Measurements from ENCODE around the gene OXT.

OXT gene

GRCh38 chr20:3071610-3072529 lies at the start of gene OXT:
OXT (plus strand) TSS chr20:3071620; CDS start chr20:3071656, 36 bp downstream.
- no peak for DNase-seq

- DNase-seq: no peak
Observed at GRCh38 chr20:3021777-3022176, 49.6 kb upstream of the OXT start.

- peak; percentile 81 for DNase-seq
Observed at GRCh38 chr20:3022559-3023490, 48.6 kb upstream of the OXT start.

DNA sequence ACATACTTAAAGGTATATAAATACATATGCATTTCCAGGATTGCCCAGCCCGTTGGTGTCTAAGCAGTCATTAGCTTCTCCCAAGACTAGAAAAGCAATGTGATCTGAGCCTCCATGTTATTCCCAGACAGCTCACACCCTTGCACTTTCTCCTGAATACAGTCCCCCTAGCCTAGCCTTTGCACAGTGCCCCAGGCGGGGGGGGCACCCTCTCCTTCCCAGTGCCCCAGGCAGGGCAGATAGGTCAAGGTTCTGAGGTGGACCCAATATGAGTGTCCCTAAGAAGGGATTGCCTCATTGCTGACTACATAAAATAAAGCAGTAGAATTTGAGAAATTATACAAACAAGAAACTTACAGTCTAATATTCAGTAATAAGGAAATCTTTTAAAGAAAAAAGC lies 43.4 kb upstream of the OXT start:
- DNase-seq: no peak

- DNase-seq: no peak
Observed at GRCh38 chr20:3031524-3032147, 39.8 kb upstream of the OXT start.

DNA sequence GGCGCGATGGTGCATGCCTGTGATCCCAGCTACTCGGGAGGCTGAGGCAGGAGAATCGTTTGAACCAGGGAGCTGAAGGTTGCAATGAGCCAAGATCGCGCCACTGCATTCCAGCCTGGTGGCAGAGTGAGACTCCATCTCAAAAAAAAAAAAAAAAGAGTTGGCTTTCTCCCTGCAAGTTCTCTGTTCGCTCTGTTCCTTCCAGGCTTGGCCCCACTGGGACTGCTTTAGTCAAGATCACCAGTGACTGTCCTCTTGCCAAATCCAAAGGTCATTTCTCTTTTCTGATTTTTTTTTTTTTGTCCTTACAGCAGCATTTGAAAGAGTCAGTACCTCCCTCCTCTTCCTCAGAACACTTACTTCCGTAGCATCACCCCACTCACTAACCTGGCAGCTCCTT lies 38.8 kb upstream of the OXT start:
- no peak for DNase-seq

DNA sequence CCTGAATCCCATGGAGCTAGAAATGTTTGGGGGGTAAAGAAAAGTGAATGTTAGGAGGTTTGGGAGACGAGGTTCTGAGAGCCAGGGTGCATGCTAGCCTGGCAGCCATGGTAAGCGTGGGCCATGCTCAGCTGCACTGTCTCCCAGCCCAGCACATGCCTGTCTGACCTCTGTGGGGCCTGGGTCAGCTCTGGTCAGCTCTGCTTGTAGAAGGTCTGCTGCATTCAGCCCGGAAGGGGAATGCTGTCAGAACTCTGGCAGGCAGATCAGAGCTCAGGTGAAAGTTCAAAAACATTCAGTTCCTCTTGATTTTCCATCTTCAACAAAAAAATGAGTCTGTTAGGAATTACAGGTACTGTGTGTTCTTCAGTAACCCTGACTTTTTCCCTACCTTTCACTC lies 33.8 kb upstream of the OXT start:
- no peak for DNase-seq

- no peak for DNase-seq
Observed at GRCh38 chr20:3038454-3038853, 33.0 kb upstream of the OXT start.

DNA sequence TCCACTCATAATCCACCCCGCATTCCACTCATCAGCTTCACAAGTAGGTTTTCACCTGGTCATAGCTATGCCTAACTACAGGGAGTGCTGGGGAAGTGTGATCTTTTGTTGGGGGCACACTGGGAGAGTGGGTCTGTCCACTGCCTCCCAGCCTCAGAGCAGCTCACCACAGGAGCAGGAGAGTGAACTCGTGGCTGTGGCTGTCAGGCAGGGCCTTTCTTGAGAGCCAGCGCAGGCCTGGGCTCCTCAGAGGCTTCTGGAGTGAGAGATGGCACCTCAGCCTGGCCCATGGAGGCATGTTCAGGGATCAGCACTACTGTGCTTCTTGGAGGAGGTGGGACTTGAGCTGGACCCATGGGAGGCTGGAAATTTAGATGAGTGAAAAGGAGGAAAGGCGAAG lies 32.0 kb upstream of the OXT start:
- DNase-seq: no peak

DNA sequence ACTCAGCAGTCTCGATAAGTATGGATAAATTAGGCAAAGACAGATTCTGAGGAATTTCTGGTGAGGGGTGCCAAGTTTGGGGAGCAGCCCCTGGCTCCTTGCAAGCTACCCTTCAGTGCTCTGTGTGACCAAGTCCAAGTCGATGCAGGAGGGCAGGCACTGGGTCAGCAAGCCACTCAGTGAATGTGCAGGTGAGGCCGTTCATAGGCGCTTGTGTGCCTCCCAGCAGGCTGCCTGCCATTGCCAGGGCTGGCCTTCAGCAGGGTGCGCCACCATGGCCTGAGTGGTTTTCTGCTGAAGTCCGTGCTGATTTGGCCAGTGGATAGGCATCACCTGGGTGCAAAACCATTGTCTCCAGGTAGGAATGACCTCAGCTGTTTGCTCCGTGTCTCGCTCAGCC lies 31.3 kb upstream of the OXT start:
- DNase-seq: no peak

- DNase-seq: no peak
Observed at GRCh38 chr20:3041854-3042409, 29.5 kb upstream of the OXT start.

DNA sequence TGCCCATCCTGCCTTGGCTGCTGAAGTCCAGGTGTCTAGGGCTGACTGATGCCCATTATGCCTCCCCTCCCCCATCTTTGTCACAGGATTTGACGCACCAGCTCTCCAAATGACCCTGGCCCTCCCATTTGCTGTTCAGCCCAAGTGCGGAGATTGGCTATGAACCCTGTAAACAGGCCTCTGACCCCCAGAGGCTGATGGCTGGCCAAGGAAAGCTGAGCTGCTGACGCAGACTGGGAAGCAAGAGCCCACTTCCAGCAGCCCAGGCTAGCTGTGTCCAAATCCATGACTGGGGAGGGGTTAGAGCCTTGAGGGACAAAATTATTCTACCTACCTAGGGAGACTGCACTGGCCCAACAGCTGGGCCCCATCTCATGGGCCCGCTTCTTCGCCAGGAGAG lies 28.8 kb upstream of the OXT start:
- DNase-seq: no peak

DNA sequence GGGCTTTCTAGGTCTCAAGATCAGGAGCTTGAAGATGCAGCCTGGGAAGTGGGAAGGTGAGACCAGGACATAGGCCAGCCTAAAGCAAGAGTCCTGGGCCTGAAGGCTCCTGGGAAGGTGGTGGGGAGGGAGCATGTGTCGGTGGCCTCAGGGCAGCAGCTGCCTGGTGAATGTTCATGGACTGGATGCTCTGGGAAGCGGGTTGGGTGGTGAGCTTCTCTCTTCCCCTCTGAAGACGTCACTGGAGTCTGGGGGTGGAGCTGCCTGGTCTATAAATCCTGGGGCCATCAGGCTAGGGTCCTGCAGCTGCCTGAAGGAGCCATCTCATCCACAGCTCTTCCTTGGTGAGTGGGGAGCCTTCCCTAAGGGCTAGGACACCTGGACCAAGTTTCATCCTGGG lies 28.1 kb upstream of the OXT start, which contains the start of gene GNRH2:
Gene GNRH2, plus strand, starts transcription at position 301 of the 400 bp plus-strand sequence. CDS start 793 bp downstream, outside the sequence.
- no peak for DNase-seq

DNA sequence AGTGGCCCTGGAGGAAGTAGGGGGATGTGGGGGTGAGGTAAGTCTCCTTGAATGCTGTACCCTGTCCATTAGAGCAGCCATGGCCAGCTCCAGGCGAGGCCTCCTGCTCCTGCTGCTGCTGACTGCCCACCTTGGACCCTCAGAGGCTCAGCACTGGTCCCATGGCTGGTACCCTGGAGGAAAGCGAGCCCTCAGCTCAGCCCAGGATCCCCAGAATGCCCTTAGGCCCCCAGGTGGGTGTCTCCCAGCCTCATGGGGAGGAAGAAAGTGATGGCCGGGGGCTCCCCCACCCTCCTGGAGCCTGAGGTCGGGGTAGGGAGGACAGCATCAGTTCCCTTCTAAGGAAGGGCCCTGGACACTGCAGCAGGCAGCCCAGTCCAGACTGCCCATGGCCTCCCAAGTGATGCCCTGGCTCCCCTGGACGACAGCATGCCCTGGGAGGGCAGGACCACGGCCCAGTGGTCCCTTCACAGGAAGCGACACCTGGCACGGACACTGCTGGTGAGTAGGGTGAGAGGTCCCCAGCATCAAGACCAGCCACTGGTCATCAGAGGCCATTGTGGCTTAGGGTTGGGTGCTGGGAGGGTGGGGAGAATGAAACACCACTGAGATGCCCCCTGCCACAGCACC lies 27.0 kb upstream of the OXT start:
- DNase-seq: no peak

GRCh38 chr20:3045042-3045815 lies 26.2 kb upstream of the OXT start:
- DNase-seq: peak; percentile 97

DNA sequence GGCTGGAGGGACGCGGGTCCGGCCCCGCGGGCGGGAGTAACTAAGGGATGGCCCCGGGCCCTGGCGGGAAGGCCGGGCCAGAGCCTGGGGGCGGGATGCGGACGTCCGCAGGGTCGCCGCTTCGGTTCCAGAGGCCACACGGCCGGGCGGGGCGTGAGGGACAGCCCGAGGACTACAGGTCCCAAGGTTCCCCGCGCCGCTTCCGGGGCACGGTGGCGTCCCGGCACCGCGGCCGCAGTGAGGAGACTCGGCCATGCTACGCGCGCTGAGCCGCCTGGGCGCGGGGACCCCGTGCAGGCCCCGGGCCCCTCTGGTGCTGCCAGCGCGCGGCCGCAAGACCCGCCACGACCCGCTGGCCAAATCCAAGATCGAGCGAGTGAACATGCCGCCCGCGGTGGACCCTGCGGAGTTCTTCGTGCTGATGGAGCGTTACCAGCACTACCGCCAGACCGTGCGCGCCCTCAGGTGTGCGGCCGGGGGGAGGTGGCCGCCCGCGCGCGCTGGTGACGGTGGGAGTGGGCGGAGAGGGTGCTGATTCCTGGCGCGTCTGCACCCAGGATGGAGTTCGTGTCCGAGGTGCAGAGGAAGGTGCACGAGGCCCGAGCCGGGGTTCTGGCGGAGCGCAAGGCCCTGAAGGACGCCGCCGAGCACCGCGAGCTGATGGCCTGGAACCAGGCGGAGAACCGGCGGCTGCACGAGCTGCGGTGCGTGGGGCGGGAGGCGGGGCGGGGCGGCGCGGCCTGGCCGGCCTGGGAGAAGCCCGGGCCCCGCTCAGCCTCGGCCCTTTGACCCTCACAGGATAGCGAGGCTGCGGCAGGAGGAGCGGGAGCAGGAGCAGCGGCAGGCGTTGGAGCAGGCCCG lies 25.4 kb upstream of the OXT start, which contains the start of gene MRPS26:
Gene MRPS26, plus strand, starts transcription at position 237 of the 861 bp plus-strand sequence. Its CDS starts 17 bp downstream, at position 254.
- DNase-seq: peak; percentile 97

DNA sequence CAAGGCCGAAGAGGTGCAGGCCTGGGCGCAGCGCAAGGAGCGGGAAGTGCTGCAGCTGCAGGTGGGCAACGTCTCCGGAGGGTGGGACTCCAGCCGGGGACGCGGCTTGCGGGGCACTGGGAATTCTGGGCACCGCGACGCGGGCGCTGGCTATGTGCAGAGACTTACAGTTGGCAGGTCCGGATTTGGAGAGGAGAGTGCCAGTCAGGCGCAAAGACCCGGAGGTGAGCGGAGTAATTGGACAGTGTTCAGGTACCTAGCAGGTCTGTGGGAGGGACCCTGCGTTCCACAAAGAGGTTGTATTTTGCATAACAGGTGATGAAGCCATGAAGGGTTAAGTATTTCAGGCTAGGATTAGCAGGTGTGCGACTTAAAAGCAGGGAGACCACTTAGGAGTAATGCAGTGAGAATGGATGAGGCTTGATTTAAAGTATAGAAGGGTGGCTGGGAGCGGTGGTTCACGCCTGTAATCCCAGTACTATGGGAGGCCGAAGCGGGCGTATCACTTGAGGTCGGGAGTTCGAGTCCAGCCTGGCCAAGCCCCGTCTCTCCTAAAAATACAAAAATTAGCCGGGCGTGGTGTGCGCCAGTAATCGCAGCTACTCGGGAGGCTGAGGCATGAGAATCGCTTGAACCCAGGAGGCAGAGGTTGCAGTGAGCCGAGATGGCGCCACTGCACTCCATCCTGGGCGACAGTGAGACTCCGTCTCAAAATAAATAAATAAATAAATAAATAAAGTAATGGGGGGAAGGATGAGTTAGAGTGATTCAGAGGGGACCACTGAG lies 24.6 kb upstream of the OXT start:
- no peak for DNase-seq

DNA sequence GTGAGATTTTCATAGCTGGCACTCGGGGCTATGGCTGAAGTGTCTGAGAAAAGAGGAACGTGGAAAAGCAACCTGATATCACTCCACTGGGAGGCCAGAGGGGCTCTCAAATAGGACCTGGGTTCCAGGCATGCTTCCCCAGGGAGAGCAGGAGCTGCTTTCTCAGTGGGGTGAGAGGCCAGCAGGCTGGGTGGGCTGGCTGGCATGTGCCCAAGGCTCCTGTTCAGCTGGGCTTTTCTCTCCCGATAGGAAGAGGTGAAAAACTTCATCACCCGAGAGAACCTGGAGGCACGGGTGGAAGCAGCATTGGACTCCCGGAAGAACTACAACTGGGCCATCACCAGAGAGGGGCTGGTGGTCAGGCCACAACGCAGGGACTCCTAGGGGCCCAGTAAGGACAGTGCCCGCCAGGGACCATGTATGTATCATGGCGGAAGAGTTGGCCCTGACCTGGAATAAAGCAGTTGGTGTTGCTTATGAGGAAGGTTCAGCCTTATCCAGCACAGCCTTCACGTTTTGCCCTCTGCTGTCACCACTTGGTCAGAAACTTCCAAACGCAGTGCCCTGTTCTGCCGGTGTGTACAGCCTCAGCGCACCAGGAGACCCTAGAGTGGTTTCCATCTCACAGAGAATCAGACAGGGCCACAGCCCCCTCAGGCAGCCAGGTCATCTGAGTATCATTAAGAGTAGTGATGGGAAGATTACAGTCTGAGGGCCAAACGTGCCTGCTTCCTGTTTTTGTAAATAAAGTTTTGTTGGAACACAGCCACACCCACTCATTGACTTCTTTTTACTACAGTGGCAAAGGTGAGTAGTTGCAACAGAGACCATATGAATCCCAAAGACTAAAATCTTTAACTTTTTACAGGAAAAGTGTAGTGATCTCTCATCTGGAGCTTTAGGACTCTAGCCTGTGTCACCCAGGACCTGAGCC lies 23.7 kb upstream of the OXT start:
- DNase-seq: peak; percentile 40

Measured in OCI-M1 (cell line).